Measurements from ENCODE around the gene SEPHS2.

The SEPHS2 gene

GRCh38 chr16:30395155-30395991, 50.3 kb downstream of the SEPHS2 start, which contains the start of gene ZNF48 (continued):
- TF ChIP-seq ZSCAN5A (tag by site-specific recombination; IDR thresholded peaks at IDR 0.05) (peak; percentile 80), ZNF433 (tag by site-specific recombination; IDR thresholded peaks at IDR 0.05; ENCODE audit: low read depth) (no peak), ZNF560 (tag by site-specific recombination; IDR thresholded peaks at IDR 0.05; ENCODE audit: borderline replicate concordance) (no peak), GFI1B (tag by site-specific recombination; IDR thresholded peaks at IDR 0.05) (no peak), ZNF292 (tag by site-specific recombination; IDR thresholded peaks at IDR 0.05; ENCODE audit: borderline replicate concordance, low read depth) (no peak), GLIS1 (tag by site-specific recombination; IDR thresholded peaks at IDR 0.05) (peak; percentile 77), ZBTB1 (tag by site-specific recombination; IDR thresholded peaks at IDR 0.05) (no peak)

- TF ChIP-seq SP7 (tag by site-specific recombination; IDR thresholded peaks at IDR 0.05) (no peak), ZNF555 (tag by site-specific recombination; conservative IDR thresholded peaks at IDR 0.05) (no peak), ZBTB8A (tag by site-specific recombination; IDR thresholded peaks at IDR 0.05) (peak; percentile 15; the same call in 1 of the 2 replicates), ZNF335 (tag by site-specific recombination; conservative IDR thresholded peaks at IDR 0.05) (peak; percentile 53), ZEB2 (tag by site-specific recombination; IDR thresholded peaks at IDR 0.05) (0 out of 2 replicates have a peak, but pooled peaks have one; percentile 66), ZNF26 (tag by site-specific recombination; IDR thresholded peaks at IDR 0.05) (no peak)
- H3K27ac ChIP-seq (ENCODE audit: extremely low read depth, low read depth, low read length), result peak overlapping the region; percentile 84
- H3K36me3 ChIP-seq (ENCODE audit: control insufficient read depth in 2 of 2, insufficient read depth in 1 of 2, low read length in 2 of 2), result peaks cover 0 to 27% of the 10 kb centered on the region in 2 experiments; a peak in 2 of 3 replicates
- H3K9me3 ChIP-seq (ENCODE audit: control insufficient read depth, insufficient read depth, low read depth, low read length), result no peaks in the 10 kb centered on the region
- CTCF ChIA-PET, result interaction anchor here (0.5 to 3.3 kb wide), 11 partner anchors 15 to 235 kb away, joined by 3 to 27 read pairs (median 4); partner anchors contain the start of genes DCTPP1, TBC1D10B and ZNF688
- POLR2A ChIA-PET, result interaction anchor here (0.9 to 3.2 kb wide), 15 partner anchors 8 to 302 kb away, joined by 3 to 44 read pairs (median 6); partner anchors contain the start of genes CD2BP2, DCTPP1, SEPTIN1 and TBC1D10B
- peak overlapping the region; percentile 71 for H3K4me3 ChIP-seq (ENCODE audit: low read depth, low read length)
- peaks cover 14% of the 10 kb centered on the region for H3K4me1 ChIP-seq (ENCODE audit: control insufficient read depth, insufficient read depth, low read length)
These were observed 51.0 kb downstream of the SEPHS2 start for GRCh38 chr16:30394592-30395154.

Data from HEK293 (cell line).